Activated gamma-delta T cell treated with anti-CD3 and anti-CD28 coated beads, Interleukin-2, amount 50 U/mL, for 16 hours (primary cell): ENCODE data around the gene SAMHD1.
"Not testable (repeated sequence)": the region's sequence is repeated elsewhere in the genome, so short reads cannot be mapped to it uniquely, and the experiment has no call there.

Experiments used
- DNase-seq: peaks from one replicate; pipeline ENCODE4 v3.0.0-alpha.2; 2020; ENCODE audit warnings: low read depth

SAMHD1 gene

GRCh38 chr20:36951198-36951978 is at the start of gene SAMHD1:
Gene SAMHD1 (minus strand): TSS chr20:36951708. CDS start chr20:36951643, 65 bp downstream.
- DNase-seq, result peak; percentile 77

- not testable (repeated sequence) for DNase-seq
These were observed 48.7 kb upstream of the SAMHD1 start for GRCh38 chr20:37000171-37000570.

GRCh38 chr20:36998652-36999051 is 47.1 kb upstream of the SAMHD1 start:
- no peak for DNase-seq

- DNase-seq, result no peak
These were observed 45.6 kb upstream of the SAMHD1 start for GRCh38 chr20:36997121-36997520.

DNA sequence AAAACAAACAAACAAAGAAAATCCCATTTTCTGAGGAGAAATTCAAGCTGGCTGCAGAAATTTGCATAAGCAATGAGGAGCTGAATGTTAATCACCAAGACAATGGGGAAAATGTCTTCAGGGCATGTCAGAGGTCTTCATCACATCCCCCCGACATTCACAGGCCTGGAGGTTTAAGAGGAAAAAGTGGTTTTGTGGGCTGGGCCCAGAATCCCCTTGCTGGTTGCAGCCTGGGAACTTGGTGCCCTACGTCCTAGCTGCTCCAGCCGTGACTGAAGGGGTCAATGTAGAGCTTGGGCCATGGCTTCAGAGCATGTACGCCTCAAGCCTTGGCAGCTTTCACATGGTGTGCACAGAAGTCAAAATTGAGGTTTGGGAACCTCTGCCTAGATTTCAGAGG is 42.7 kb upstream of the SAMHD1 start:
- DNase-seq, result not testable (repeated sequence)

GRCh38 chr20:36992802-36993334 is 41.4 kb upstream of the SAMHD1 start:
- DNase-seq, result no peak

GRCh38 chr20:36991703-36992102 is 40.2 kb upstream of the SAMHD1 start:
- no peak for DNase-seq

- no peak for DNase-seq
These were observed 38.3 kb upstream of the SAMHD1 start for GRCh38 chr20:36989797-36990196.

GRCh38 chr20:36988494-36988966 is 37.0 kb upstream of the SAMHD1 start:
- no peak for DNase-seq

DNA sequence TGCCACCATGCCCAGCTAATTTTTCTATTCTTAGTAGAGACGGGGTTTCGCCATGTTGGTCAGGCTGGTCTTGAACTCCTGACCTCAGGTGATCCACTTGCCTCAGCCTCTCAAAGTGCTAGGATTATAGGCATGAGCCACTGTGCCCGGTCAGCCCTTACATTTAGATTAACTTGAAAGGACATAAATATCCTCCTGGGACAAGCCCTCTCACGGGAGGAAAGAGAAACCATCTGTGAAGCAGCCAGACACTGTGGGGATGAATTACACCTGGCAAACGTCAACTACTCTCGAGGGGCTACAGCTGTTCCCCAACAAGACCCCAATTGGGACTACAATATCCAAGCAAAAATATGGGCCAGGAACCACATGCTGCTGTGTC is 32.7 kb upstream of the SAMHD1 start:
- no peak for DNase-seq

- peak; percentile 49 for DNase-seq
These were observed 23.8 kb upstream of the SAMHD1 start for GRCh38 chr20:36975099-36975818.

GRCh38 chr20:36974660-36975059 is 23.2 kb upstream of the SAMHD1 start:
- DNase-seq, result no peak

DNA sequence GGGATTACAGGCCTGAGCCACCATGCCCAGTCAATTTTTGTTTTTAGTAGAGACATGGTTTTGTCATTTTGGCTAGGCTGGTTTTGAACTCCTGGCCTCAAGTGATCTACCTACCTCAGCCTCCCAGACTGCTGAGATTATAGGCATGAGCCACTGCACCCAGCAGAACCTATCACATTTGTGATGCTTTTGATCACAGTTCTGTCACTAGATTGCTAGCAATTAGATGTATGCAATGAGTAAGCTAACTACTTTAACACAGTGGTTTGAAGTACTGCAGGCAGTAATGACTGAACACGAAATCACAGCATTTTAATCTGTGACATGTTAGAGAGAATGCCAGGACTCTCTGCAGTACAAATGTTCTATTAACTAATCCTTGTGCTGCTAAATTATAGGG is 19.6 kb upstream of the SAMHD1 start:
- DNase-seq, result no peak

GRCh38 chr20:36969478-36970186 is 18.1 kb upstream of the SAMHD1 start:
- no peak for DNase-seq

GRCh38 chr20:36969051-36969450 is 17.5 kb upstream of the SAMHD1 start:
- DNase-seq, result no peak

GRCh38 chr20:36967636-36968035 is 16.1 kb upstream of the SAMHD1 start:
- no peak for DNase-seq

DNA sequence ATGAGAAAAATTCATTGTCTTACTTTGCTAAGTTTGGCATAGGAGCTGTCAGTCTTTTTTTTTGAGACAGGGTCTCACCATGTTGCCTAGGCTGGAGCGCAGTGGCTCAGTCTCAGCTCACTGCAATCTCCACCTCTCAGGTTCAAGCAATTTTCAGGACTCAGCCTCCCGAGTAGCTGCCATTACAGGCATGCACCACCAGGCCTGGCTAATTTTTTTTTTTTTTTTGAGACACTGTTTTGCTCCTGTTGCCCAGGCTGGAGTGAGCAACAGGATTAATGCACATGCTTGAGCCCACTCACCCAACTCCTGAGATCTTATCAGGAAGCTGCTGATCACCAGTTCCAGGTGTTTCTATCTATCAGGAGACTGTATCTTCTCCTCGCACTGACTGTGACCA is 15.5 kb upstream of the SAMHD1 start:
- DNase-seq, result not testable (repeated sequence)

GRCh38 chr20:36962354-36962941 is 10.9 kb upstream of the SAMHD1 start:
- not testable (repeated sequence) for DNase-seq

DNA sequence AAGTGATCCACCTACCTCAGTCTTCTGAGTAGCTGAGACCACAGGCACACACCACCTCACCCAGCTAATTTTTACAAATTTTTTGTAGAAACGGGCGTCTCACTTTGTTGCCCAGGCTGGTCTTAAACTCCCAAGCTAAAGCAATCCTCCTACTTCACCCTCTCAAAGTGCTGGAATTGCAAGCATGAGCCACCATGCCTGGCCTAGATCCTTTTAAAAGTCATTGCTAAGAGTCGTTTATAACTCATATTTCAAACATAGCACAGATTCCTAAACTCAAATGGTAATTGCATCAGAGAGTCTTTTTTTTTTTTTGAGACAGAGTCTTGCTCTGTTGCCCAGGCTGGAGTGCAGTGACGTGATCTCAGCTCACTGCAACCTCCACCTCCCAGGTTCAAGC is 7.7 kb upstream of the SAMHD1 start:
- DNase-seq, result no peak

- no peak for DNase-seq
These were observed 6.6 kb upstream of the SAMHD1 start for GRCh38 chr20:36957875-36958667.

DNA sequence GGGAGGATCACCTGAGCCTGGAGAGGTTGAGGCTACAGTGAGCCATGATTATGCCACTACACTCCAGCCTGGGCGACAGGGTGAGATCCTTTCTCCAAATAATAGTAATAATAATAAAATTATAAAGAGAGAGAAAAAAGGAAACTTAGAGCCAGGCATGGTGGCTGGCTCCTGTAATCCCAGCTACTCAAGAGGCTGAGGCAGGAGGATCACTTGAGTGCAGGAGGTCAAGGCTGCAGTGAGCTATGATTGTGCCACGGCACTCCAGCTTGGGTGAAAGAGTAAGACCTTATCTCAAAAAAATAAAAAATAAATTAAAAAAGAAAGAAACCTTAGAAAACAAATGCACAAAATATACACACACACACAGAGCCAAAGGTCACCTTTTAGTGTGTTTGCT is 5.2 kb upstream of the SAMHD1 start:
- no peak for DNase-seq
